ENCODE measurements around the gene SOX18. TPM values are rescaled to one million over a fixed set of nuclear protein-coding genes. Genes with fewer than 3 reads are reported as not detected.

The SOX18 gene
- total and polyA plus RNA-seq, 2 of the 13 experiments (the other 11 are each of a cell fraction or from before 2014, with no cell fraction given): 1.6 to 1.9 TPM

DNA sequence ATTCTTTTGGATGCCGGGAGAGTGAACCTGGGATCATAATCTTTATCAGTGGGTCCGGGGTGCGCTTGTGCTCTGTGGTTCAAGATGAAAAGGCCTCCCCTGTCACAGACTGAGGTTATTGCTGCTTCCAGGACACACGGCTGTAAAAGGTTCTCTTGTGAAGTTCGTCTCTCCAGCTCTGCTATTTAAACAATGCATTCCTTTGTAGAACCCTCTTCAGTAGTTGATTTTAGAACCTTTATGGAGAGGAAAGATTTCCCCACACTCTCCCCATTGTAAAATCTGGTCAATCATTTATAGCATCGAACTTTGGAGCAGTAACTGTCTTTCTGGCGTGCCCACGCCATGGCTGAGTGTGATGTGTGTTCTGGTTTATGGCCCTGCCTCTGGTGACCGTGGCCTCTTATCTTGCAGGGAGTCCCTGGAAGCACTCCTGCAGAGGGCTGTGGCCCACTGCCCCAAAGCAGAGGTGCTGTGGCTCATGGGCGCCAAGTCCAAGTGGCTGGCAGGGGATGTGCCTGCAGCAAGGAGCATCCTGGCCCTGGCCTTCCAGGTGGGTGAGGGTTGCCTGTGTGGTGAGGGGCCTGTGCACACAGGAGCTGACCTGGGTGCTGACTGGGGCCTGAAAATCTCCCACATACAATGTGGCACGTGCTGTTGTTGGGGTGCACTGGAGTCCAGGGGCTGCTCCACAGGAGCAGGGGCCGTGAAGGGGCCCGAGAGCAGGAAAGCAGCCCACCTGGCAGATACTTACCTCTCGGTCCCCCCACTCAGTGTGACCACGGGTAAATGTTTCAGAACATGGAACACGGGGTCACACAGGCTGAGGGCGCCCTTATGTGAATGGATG is 25.1 kb downstream of the SOX18 start (continued):
- TF ChIP-seq, protein P1, sequence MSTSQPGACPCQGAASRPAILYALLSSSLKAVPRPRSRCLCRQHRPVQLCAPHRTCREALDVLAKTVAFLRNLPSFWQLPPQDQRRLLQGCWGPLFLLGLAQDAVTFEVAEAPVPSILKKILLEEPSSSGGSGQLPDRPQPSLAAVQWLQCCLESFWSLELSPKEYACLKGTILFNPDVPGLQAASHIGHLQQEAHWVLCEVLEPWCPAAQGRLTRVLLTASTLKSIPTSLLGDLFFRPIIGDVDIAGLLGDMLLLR (CRISPR knock-in tag; IDR thresholded peaks at IDR 0.05): no peak; the same call in 1 of the 2 replicates
- TF ChIP-seq GZF1 (CRISPR knock-in tag; IDR thresholded peaks at IDR 0.05): peak; percentile 80; the same call in 1 of the 2 replicates
- no peak for TF ChIP-seq ZNF660 (CRISPR knock-in tag; IDR thresholded peaks at IDR 0.05; ENCODE audit: borderline replicate concordance, low read depth)
- TF ChIP-seq SRF (IDR thresholded peaks at IDR 0.05; ENCODE audit: low read depth, low read length): no peak
- peak; percentile 52; the same call in 1 of the 2 replicates for TF ChIP-seq IRF2 (CRISPR knock-in tag; IDR thresholded peaks at IDR 0.05)
- no peak for TF ChIP-seq ZNF501 (CRISPR knock-in tag; IDR thresholded peaks at IDR 0.05)
- TF ChIP-seq, protein P2, sequence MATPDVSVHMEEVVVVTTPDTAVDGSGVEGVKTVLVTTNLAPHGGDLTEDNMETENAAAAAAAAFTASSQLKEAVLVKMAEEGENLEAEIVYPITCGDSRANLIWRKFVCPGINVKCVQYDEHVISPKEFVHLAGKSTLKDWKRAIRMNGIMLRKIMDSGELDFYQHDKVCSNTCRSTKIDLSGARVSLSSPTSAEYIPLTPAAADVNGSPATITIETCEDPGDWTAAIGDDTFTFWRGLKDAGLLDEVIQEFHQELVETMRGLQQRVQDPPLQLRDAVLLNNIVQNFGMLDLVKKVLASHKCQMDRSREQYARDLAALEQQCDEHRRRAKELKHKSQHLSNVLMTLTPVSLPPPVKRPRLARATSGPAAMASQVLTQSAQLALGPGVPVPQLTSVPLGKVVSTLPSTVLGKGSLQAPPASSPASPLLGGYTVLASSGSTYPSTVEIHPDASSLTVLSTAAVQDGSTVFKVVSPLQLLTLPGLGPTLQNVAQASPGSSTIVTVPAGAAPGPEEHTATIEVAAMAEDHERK (CRISPR knock-in tag; IDR thresholded peaks at IDR 0.05; ENCODE audit: low read depth): no peak
- no peak for TF ChIP-seq PLRG1 (conservative IDR thresholded peaks at IDR 0.05)
- TF ChIP-seq, protein P3, sequence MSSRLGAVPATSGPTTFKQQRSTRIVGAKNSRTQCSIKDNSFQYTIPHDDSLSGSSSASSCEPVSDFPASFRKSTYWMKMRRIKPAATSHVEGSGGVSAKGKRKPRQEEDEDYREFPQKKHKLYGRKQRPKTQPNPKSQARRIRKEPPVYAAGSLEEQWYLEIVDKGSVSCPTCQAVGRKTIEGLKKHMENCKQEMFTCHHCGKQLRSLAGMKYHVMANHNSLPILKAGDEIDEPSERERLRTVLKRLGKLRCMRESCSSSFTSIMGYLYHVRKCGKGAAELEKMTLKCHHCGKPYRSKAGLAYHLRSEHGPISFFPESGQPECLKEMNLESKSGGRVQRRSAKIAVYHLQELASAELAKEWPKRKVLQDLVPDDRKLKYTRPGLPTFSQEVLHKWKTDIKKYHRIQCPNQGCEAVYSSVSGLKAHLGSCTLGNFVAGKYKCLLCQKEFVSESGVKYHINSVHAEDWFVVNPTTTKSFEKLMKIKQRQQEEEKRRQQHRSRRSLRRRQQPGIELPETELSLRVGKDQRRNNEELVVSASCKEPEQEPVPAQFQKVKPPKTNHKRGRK (CRISPR knock-in tag; IDR thresholded peaks at IDR 0.05): no peak
- TF ChIP-seq, protein P4, sequence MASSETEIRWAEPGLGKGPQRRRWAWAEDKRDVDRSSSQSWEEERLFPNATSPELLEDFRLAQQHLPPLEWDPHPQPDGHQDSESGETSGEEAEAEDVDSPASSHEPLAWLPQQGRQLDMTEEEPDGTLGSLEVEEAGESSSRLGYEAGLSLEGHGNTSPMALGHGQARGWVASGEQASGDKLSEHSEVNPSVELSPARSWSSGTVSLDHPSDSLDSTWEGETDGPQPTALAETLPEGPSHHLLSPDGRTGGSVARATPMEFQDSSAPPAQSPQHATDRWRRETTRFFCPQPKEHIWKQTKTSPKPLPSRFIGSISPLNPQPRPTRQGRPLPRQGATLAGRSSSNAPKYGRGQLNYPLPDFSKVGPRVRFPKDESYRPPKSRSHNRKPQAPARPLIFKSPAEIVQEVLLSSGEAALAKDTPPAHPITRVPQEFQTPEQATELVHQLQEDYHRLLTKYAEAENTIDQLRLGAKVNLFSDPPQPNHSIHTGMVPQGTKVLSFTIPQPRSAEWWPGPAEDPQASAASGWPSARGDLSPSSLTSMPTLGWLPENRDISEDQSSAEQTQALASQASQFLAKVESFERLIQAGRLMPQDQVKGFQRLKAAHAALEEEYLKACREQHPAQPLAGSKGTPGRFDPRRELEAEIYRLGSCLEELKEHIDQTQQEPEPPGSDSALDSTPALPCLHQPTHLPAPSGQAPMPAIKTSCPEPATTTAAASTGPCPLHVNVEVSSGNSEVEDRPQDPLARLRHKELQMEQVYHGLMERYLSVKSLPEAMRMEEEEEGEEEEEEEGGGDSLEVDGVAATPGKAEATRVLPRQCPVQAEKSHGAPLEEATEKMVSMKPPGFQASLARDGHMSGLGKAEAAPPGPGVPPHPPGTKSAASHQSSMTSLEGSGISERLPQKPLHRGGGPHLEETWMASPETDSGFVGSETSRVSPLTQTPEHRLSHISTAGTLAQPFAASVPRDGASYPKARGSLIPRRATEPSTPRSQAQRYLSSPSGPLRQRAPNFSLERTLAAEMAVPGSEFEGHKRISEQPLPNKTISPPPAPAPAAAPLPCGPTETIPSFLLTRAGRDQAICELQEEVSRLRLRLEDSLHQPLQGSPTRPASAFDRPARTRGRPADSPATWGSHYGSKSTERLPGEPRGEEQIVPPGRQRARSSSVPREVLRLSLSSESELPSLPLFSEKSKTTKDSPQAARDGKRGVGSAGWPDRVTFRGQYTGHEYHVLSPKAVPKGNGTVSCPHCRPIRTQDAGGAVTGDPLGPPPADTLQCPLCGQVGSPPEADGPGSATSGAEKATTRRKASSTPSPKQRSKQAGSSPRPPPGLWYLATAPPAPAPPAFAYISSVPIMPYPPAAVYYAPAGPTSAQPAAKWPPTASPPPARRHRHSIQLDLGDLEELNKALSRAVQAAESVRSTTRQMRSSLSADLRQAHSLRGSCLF (CRISPR knock-in tag; IDR thresholded peaks at IDR 0.05; ENCODE audit: borderline replicate concordance): no peak
- TF ChIP-seq ZNF180 (CRISPR knock-in tag; IDR thresholded peaks at IDR 0.05; ENCODE audit: borderline replicate concordance, low read depth): 0 out of 2 replicates have a peak, but pooled peaks have one; percentile 44
- TF ChIP-seq FLYWCH1 (CRISPR knock-in tag; IDR thresholded peaks at IDR 0.05): no peak
- TF ChIP-seq TBL1XR1 (IDR thresholded peaks at IDR 0.05; ENCODE audit: borderline replicate concordance, low read length, partially characterized antibody): no peak
- TF ChIP-seq, protein P5, sequence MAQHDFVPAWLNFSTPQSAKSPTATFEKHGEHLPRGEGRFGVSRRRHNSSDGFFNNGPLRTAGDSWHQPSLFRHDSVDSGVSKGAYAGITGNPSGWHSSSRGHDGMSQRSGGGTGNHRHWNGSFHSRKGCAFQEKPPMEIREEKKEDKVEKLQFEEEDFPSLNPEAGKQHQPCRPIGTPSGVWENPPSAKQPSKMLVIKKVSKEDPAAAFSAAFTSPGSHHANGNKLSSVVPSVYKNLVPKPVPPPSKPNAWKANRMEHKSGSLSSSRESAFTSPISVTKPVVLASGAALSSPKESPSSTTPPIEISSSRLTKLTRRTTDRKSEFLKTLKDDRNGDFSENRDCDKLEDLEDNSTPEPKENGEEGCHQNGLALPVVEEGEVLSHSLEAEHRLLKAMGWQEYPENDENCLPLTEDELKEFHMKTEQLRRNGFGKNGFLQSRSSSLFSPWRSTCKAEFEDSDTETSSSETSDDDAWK (CRISPR knock-in tag; IDR thresholded peaks at IDR 0.05): no peak
- no peak; the same call in none of the 2 replicates for TF ChIP-seq TBX3 (IDR thresholded peaks at IDR 0.05; ENCODE audit: borderline replicate concordance)
- TF ChIP-seq LCORL (IDR thresholded peaks at IDR 0.05): peak; percentile 68
- TF ChIP-seq LCORL (CRISPR knock-in tag; IDR thresholded peaks at IDR 0.05): peak; percentile 75
- TF ChIP-seq XRCC5 (optimal IDR thresholded peaks at IDR 0.05; ENCODE audit: low read length): peak; percentile 91
- peak; percentile 82; the same call in 1 of the 2 replicates for TF ChIP-seq ZBTB3 (CRISPR knock-in tag; IDR thresholded peaks at IDR 0.05; ENCODE audit: borderline replicate concordance, low read depth)

Measured in HepG2 (cell line).